ENCODE results near the gene CEP170.
A peak's percentile ranks its signal among the peaks of the same experiment; 100 is the strongest.

The CEP170 gene

GRCh38 chr1:243253211-243253925, 1.7 kb downstream of the CEP170 start:
- Histone ChIP-seq H3K4me3 (ENCODE audit: severe bottlenecking) (peak overlapping the region; percentile 72), H3K27ac (ENCODE audit: poor library complexity, severe bottlenecking) (peak overlapping the region; percentile 87), H3K4me1 (ENCODE audit: insufficient read depth, poor library complexity, severe bottlenecking) (peaks cover 19% of the 10 kb centered on the region), H3K9me3 (ENCODE audit: severe bottlenecking) (no peaks in the 10 kb centered on the region), H3K36me3 (ENCODE audit: low read depth) (peaks cover 8% of the 10 kb centered on the region; the same call in 1 of the 2 replicates), H3K27me3 (ENCODE audit: insufficient read depth, poor library complexity, severe bottlenecking) (no peaks in the 10 kb centered on the region)
- DNase-seq (ENCODE audit: low spot score), result no peak
- no peak for TF ChIP-seq CTCF (IDR thresholded peaks at IDR 0.05; ENCODE audit: poor library complexity, severe bottlenecking)
- ATAC-seq (ENCODE audit: low read depth), result no peak

DNA sequence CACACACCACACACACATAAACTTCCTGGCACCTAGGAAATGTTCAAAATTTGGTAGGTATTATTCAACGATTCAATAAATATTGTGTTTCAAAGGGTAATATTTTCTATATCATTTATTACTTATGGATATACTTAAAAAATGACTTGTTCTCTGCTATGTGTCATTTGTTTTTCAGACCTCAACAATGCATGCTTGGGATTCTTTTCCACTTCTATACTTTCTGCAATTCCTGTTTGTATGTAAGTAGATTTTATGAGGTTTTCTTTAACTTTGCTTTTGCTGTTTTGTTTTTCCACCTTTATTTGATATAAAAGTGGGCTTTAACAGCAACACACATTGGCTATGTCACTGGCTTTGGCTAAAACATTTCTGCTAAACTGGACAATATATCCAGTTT, 3.5 kb downstream of the CEP170 start:
- 0 out of 2 replicates have a peak, but pooled peaks cover 5% of the 10 kb centered on the region for H3K36me3 ChIP-seq (ENCODE audit: low read depth)
- ATAC-seq (ENCODE audit: low read depth), result no peak
- H3K4me1 ChIP-seq (ENCODE audit: insufficient read depth, poor library complexity, severe bottlenecking), result peaks cover 15% of the 10 kb centered on the region
- no peak for DNase-seq (ENCODE audit: low spot score)
- H3K27ac ChIP-seq (ENCODE audit: poor library complexity, severe bottlenecking), result no peak overlapping the region
- no peaks in the 10 kb centered on the region for H3K27me3 ChIP-seq (ENCODE audit: insufficient read depth, poor library complexity, severe bottlenecking)
- H3K9me3 ChIP-seq (ENCODE audit: severe bottlenecking), result no peaks in the 10 kb centered on the region
- no peak for TF ChIP-seq CTCF (IDR thresholded peaks at IDR 0.05; ENCODE audit: poor library complexity, severe bottlenecking)
- H3K4me3 ChIP-seq (ENCODE audit: severe bottlenecking), result no peak overlapping the region

DNA sequence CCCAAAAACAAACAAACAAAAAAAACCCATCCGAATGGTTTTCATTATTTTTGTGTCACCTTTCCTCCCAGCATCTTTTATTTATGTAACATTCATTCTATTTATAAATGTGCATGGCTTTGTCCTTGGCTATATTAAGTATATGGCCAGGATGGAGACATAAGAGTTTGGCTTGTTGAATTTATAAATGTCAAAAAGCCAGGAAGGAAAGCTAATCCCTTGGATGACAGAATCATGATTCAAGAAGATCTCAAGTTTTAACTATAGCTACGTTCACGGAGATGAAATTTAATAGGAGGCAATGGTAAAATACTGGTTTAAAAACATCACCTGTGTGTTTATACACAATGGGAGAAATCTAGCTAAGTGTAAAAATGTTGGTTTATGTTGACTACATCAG, 5.0 kb downstream of the CEP170 start:
- Histone ChIP-seq H3K4me3 (ENCODE audit: severe bottlenecking) (no peak overlapping the region), H3K36me3 (ENCODE audit: low read depth) (peaks cover 8% of the 10 kb centered on the region; the same call in 1 of the 2 replicates), H3K4me1 (ENCODE audit: insufficient read depth, poor library complexity, severe bottlenecking) (peaks cover 15% of the 10 kb centered on the region), H3K9me3 (ENCODE audit: severe bottlenecking) (no peaks in the 10 kb centered on the region), H3K27ac (ENCODE audit: poor library complexity, severe bottlenecking) (no peak overlapping the region), H3K27me3 (ENCODE audit: insufficient read depth, poor library complexity, severe bottlenecking) (no peaks in the 10 kb centered on the region)
- no peak for DNase-seq (ENCODE audit: low spot score)
- ATAC-seq (ENCODE audit: low read depth), result no peak
- TF ChIP-seq CTCF (IDR thresholded peaks at IDR 0.05; ENCODE audit: poor library complexity, severe bottlenecking), result no peak

DNA sequence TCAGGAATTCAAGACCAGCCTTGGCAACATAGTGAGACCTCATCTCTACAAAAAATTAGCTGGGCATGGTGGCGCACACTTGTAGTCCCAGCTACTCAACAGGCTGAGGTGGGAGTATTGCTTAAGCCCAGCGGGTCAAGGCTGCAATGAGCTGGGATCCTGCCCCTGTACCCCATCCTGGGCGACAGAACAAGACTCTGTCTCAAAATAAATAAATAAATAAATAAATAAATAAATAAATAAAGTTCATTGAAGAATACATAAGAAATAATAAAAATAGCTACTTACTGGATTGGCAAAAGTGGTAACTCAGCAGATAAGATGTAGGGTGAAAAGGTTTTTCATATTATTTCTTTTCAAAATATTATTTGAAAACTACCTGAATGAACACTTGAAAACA, 5.9 kb downstream of the CEP170 start:
- Histone ChIP-seq H3K27me3 (ENCODE audit: insufficient read depth, poor library complexity, severe bottlenecking) (no peaks in the 10 kb centered on the region), H3K4me3 (ENCODE audit: severe bottlenecking) (no peak overlapping the region), H3K4me1 (ENCODE audit: insufficient read depth, poor library complexity, severe bottlenecking) (peaks cover 15% of the 10 kb centered on the region), H3K36me3 (ENCODE audit: low read depth) (peaks cover 8% of the 10 kb centered on the region; the same call in 1 of the 2 replicates), H3K9me3 (ENCODE audit: severe bottlenecking) (no peaks in the 10 kb centered on the region), H3K27ac (ENCODE audit: poor library complexity, severe bottlenecking) (no peak overlapping the region)
- no peak for DNase-seq (ENCODE audit: low spot score)
- ATAC-seq (ENCODE audit: low read depth), result no peak
- TF ChIP-seq CTCF (IDR thresholded peaks at IDR 0.05; ENCODE audit: poor library complexity, severe bottlenecking), result no peak

- Histone ChIP-seq H3K4me1 (ENCODE audit: insufficient read depth, poor library complexity, severe bottlenecking) (peaks cover 15% of the 10 kb centered on the region), H3K9me3 (ENCODE audit: severe bottlenecking) (no peaks in the 10 kb centered on the region), H3K27ac (ENCODE audit: poor library complexity, severe bottlenecking) (no peak overlapping the region), H3K36me3 (ENCODE audit: low read depth) (peaks cover 8% of the 10 kb centered on the region; the same call in 1 of the 2 replicates), H3K4me3 (ENCODE audit: severe bottlenecking) (no peak overlapping the region), H3K27me3 (ENCODE audit: insufficient read depth, poor library complexity, severe bottlenecking) (no peaks in the 10 kb centered on the region)
- TF ChIP-seq CTCF (IDR thresholded peaks at IDR 0.05; ENCODE audit: poor library complexity, severe bottlenecking), result no peak
- ATAC-seq (ENCODE audit: low read depth) (no peak), DNase-seq (ENCODE audit: low spot score) (no peak)
Observed at GRCh38 chr1:243247901-243248300, 7.2 kb downstream of the CEP170 start.
